T-helper 2 cell (primary cell): ENCODE data around the gene NIPAL3.
"Not testable (repeated sequence)": the region's sequence is repeated elsewhere in the genome, so short reads cannot be mapped to it uniquely, and the experiment has no call there.

ENCODE experiments used
- DNase-seq, 5 experiments: peaks; one replicate each; pipeline versions ENCODE4 v3.0.0 to v3.0.0-alpha.2; 2012 to 2022

The NIPAL3 gene

GRCh38 chr1:24425441-24425840 lies 9.8 kb downstream of the NIPAL3 start:
- DNase-seq, result no peak

GRCh38 chr1:24425922-24426321 lies 10.3 kb downstream of the NIPAL3 start:
- no peak for DNase-seq

- no peak for DNase-seq
These were observed 11.3 kb downstream of the NIPAL3 start for GRCh38 chr1:24426744-24427544.

- DNase-seq, result no peak
These were observed 11.9 kb downstream of the NIPAL3 start for GRCh38 chr1:24427545-24427862.

GRCh38 chr1:24435782-24436365 lies 20.3 kb downstream of the NIPAL3 start:
- DNase-seq, result no peak

- DNase-seq, result no peak
These were observed 22.2 kb downstream of the NIPAL3 start for GRCh38 chr1:24437631-24438396.

GRCh38 chr1:24438423-24438901 lies 22.9 kb downstream of the NIPAL3 start:
- no peak for DNase-seq

- DNase-seq, result no peak
These were observed 24.8 kb downstream of the NIPAL3 start for GRCh38 chr1:24440436-24440835.

- no peak for DNase-seq
These were observed 25.9 kb downstream of the NIPAL3 start for GRCh38 chr1:24441480-24441879.

- DNase-seq, result no peak
These were observed 26.5 kb downstream of the NIPAL3 start for GRCh38 chr1:24441996-24442668.

GRCh38 chr1:24442764-24443163 lies 27.2 kb downstream of the NIPAL3 start:
- no peak for DNase-seq

- DNase-seq, result no peak
These were observed 27.6 kb downstream of the NIPAL3 start for GRCh38 chr1:24443241-24443656.

GRCh38 chr1:24446446-24446845 lies 30.8 kb downstream of the NIPAL3 start:
- not testable (repeated sequence) for DNase-seq

GRCh38 chr1:24450316-24450715 lies 34.7 kb downstream of the NIPAL3 start:
- DNase-seq, result no peak

GRCh38 chr1:24450857-24451397 lies 35.3 kb downstream of the NIPAL3 start:
- no peak for DNase-seq

GRCh38 chr1:24451746-24452145 lies 36.1 kb downstream of the NIPAL3 start:
- no peak for DNase-seq

GRCh38 chr1:24452922-24453485 lies 37.4 kb downstream of the NIPAL3 start:
- DNase-seq, result no peak

GRCh38 chr1:24454673-24455072 lies 39.1 kb downstream of the NIPAL3 start:
- DNase-seq, result no peak

GRCh38 chr1:24455272-24455671 lies 39.7 kb downstream of the NIPAL3 start:
- no peak for DNase-seq

GRCh38 chr1:24457866-24458265 lies 42.3 kb downstream of the NIPAL3 start:
- no peak for DNase-seq

GRCh38 chr1:24459551-24460266 lies 44.1 kb downstream of the NIPAL3 start:
- no peak for DNase-seq

- not testable (repeated sequence) for DNase-seq
These were observed 46.5 kb downstream of the NIPAL3 start for GRCh38 chr1:24462128-24462527.
